Measurements from ENCODE around the gene EMC9. TPM values are rescaled to one million over a fixed set of nuclear protein-coding genes. Genes with fewer than 3 reads are reported as not detected.

The EMC9 gene
- total RNA-seq, 1 experiment from 2014 or later, result 27.4 TPM

DNA sequence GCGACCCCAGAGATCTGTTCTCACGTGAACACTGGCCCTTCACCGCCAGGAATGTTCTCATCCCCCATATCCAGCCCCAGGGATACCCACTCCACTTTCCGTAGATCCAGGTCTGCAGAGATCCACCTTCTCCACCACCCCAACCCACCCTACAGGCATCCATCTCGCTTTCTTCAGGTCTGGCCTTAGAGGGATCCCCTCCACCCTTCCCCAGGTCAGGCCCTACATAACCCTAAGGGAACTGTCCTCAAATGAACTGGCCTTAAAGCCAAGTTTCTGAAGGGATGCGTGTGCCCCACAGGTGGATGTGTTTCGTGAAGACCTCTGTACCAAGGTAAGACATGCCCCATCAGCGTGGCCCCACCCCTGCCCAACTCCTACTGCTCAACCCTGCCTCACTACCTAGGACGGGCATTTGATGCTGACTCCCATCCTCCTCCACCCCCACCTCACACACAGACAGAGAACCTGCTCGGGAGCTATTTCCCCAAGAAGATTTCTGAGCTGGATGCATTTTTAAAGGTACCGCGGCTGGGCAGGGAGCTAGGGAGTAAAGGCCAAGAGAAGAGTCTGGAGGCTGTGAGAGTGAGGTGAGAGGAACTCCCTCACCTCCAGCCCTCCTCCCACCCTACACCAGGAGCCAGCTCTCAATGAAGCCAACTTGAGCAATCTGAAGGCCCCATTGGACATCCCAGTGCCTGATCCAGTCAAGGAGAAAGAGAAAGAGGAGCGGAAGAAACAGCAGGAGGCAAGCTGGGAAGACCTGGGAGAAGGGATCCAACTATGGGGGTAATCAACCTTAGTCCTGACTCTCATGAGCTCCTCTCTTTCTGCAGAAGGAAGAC, 4.5 kb downstream of the EMC9 start:
- peak overlapping the region; percentile 87 for H3K4me3 ChIP-seq
- H4K20me1 ChIP-seq (ENCODE audit: insufficient read depth), result no peaks in the 10 kb centered on the region
- no peaks in the 10 kb centered on the region for H3K9me2 ChIP-seq (ENCODE audit: insufficient read depth)
- no peaks in the 10 kb centered on the region for H3K36me3 ChIP-seq (ENCODE audit: low read depth)
- no peaks in the 10 kb centered on the region for H3K27me3 ChIP-seq (ENCODE audit: insufficient read depth, low read depth)
- TSS peak; percentile 50 for BruUV-seq (replicated peaks)
- no peaks in the 10 kb centered on the region for H3K9me3 ChIP-seq (ENCODE audit: insufficient read depth, low read depth)
- CTCF ChIA-PET, result interaction anchor here (1.3 to 1.4 kb wide), 2 partner anchors 24 to 79 kb away, joined by 4 to 6 read pairs; partner anchors contain the start of gene IRF9
- intact Hi-C loops (cut with micrococcal nuclease; ENCODE audit: unreplicated experiment), result no loop called here
- no peak overlapping the region for H3K27ac ChIP-seq
- TF ChIP-seq EZH2 (IDR thresholded peaks at IDR 0.05; ENCODE audit: low read depth) (no peak), CTCF (conservative IDR thresholded peaks at IDR 0.05) (no peak)
- peaks cover 21% of the 10 kb centered on the region for H3K79me2 ChIP-seq (ENCODE audit: low read depth)
- H3K4me1 ChIP-seq (replicated peaks; ENCODE audit: insufficient read depth), result peaks cover 20% of the 10 kb centered on the region
- H3F3A ChIP-seq (ENCODE audit: insufficient read depth, low read depth), result peaks cover 10% of the 10 kb centered on the region
- H2AFZ ChIP-seq, result no peak overlapping the region
- DNase-seq, result no peak
- peak overlapping the region; percentile 79 for H3K4me2 ChIP-seq
- POLR2A ChIA-PET (ENCODE audit: unreplicated experiment), result interaction anchor here (0.5 to 0.8 kb wide), 4 partner anchors 9 to 663 kb away, joined by 3 to 5 read pairs (median 4); partner anchors contain the start of gene TM9SF1

DNA sequence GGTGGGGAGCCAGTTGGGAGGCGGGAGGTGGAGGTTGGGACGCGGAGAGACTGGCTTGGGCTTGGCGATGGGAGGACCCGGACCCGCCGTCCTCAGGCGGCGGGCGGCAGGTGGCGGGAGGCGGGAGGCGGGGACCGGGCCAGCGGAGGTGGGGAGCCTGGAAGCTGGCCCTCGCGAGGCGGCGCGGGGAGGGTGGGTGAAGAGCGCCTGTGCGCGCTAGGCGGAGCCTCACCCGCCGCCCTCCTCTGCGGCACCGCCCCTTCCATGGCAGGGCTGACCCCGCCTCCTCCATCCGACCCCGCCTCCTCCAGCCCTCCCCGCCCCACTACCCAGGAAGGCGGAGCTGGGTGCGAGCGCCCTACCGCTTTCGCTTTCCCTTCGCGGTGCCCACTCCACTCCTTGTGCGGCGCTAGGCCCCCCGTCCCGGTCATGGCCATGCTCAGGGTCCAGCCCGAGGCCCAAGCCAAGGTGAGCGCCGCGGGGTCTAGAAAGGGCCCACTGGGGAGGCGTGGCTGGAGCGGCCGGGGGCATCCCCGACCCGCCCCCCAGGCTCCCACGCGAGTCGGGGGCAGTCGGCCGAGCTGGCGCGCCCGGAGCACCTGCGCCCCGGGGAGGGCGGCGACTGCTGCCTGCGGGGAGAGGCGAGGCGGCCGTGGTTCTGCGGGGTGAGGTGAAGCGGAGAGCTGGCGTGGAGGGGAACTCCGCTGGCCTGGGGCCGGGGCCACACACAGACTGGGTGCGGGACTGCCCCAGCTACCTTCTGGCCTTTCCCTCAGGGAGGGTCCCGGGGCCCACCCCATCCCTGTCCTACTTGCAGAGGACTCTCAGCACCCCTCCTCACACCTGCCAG, 5.3 kb downstream of the EMC9 start, which contains the start of gene PSME1:
Gene PSME1, plus strand, starts transcription at position 361 of the 850 bp plus-strand sequence. Its CDS starts 69 bp downstream, at position 430.
- no TSS peak for BruUV-seq (replicated peaks)
- no peak for TF ChIP-seq EZH2 (IDR thresholded peaks at IDR 0.05; ENCODE audit: low read depth)
- TF ChIP-seq CTCF (conservative IDR thresholded peaks at IDR 0.05), result no peak
- no peaks in the 10 kb centered on the region for H3K9me3 ChIP-seq (ENCODE audit: insufficient read depth, low read depth)
- peaks cover 21% of the 10 kb centered on the region for H3K79me2 ChIP-seq (ENCODE audit: low read depth)
- no peaks in the 10 kb centered on the region for H4K20me1 ChIP-seq (ENCODE audit: insufficient read depth)
- peaks cover 7% of the 10 kb centered on the region; the same call in 1 of the 2 replicates for H3F3A ChIP-seq (ENCODE audit: insufficient read depth, low read depth)
- ChIA-PET POLR2A (ENCODE audit: unreplicated experiment) (interaction anchor here (0.5 to 1.4 kb wide), 5 partner anchors 21 to 107 kb away, joined by 3 to 13 read pairs (median 5); partner anchors contain the start of genes DCAF11, NRL and TINF2), CTCF (interaction anchor here (0.6 to 1.4 kb wide), 3 partner anchors 22 to 78 kb away, joined by 4 to 6 read pairs (median 5); partner anchors contain the start of gene IRF9)
- no peaks in the 10 kb centered on the region for H3K27me3 ChIP-seq (ENCODE audit: insufficient read depth, low read depth)
- H3K27ac ChIP-seq, result peak within 1 kb of the TSS; percentile 27; the same call in 1 of the 2 replicates
- H3K4me3 ChIP-seq, result peak within 1 kb of the TSS; percentile 87
- peak; percentile 51 to 91 for DNase-seq
- intact Hi-C loops (cut with micrococcal nuclease; ENCODE audit: unreplicated experiment), result no loop called here
- H2AFZ ChIP-seq, result peak within 1 kb of the TSS; percentile 89
- peaks cover 20% of the 10 kb centered on the region for H3K4me1 ChIP-seq (replicated peaks; ENCODE audit: insufficient read depth)
- H3K36me3 ChIP-seq (ENCODE audit: low read depth), result no peaks in the 10 kb centered on the region
- peak within 1 kb of the TSS; percentile 84 for H3K4me2 ChIP-seq
- no peaks in the 10 kb centered on the region for H3K9me2 ChIP-seq (ENCODE audit: insufficient read depth)

- Histone ChIP-seq H3K36me3 (ENCODE audit: low read depth) (no peaks in the 10 kb centered on the region), H3K4me2 (peak overlapping the region; percentile 84), H3F3A (ENCODE audit: insufficient read depth, low read depth) (peaks cover 7% of the 10 kb centered on the region; the same call in 1 of the 2 replicates), H3K4me1 (replicated peaks; ENCODE audit: insufficient read depth) (peaks cover 20% of the 10 kb centered on the region), H3K9me2 (ENCODE audit: insufficient read depth) (no peaks in the 10 kb centered on the region), H3K27ac (peak overlapping the region; percentile 27; the same call in 1 of the 2 replicates), H2AFZ (peak overlapping the region; percentile 89), H3K79me2 (ENCODE audit: low read depth) (peaks cover 21% of the 10 kb centered on the region), H3K4me3 (peak overlapping the region; percentile 87), H3K9me3 (ENCODE audit: insufficient read depth, low read depth) (no peaks in the 10 kb centered on the region), H4K20me1 (ENCODE audit: insufficient read depth) (no peaks in the 10 kb centered on the region), H3K27me3 (ENCODE audit: insufficient read depth, low read depth) (no peaks in the 10 kb centered on the region)
- CTCF ChIA-PET, result interaction anchor here (1.3 kb wide), 1 partner anchor 25 kb away, joined by 6 read pairs; the partner anchor contains the start of gene IRF9
- TF ChIP-seq CTCF (conservative IDR thresholded peaks at IDR 0.05) (no peak), EZH2 (IDR thresholded peaks at IDR 0.05; ENCODE audit: low read depth) (no peak)
- POLR2A ChIA-PET (ENCODE audit: unreplicated experiment), result interaction anchor here (0.7 to 1.4 kb wide), 3 partner anchors 21 to 42 kb away, joined by 3 to 13 read pairs (median 4); partner anchors contain the start of genes DCAF11 and NRL
- intact Hi-C loops (cut with micrococcal nuclease; ENCODE audit: unreplicated experiment), result no loop called here
- BruUV-seq (replicated peaks), result no TSS peak
- no peak for DNase-seq
Observed at GRCh38 chr14:24135584-24135833, 5.9 kb downstream of the EMC9 start.

Data from PC-9 (cell line).